RPMI7951 (cell line): ENCODE data around the gene LIN7C. TPM values are rescaled to one million over a fixed set of nuclear protein-coding genes. Genes with fewer than 3 reads are reported as not detected.

ENCODE experiments used
- DNase-seq: peaks from one replicate; pipeline ENCODE4 v3.0.0-alpha.2; 2012; ENCODE audit warnings: low read depth
- total RNA-seq: library from RNA; depleted of rRNA; stranded (reverse); fragments of >200 nt; shearing (Covaris generic); gene quantifications from 2 replicates; pipeline ENCODE4 v1.2.3, GENCODE V29; 2014; rRNA removed

The LIN7C gene
- total RNA-seq, 1 experiment from 2014 or later, result 49.3 TPM

GRCh38 chr11:27447288-27448183, 59.0 kb downstream of the LIN7C start:
- DNase-seq, result no peak

GRCh38 chr11:27445625-27446024, 60.9 kb downstream of the LIN7C start:
- no peak for DNase-seq

GRCh38 chr11:27444801-27445215, 61.8 kb downstream of the LIN7C start:
- DNase-seq, result no peak

Other genes starting within 250 kb of the LIN7C start
- 12.7 and 14.5 TPM in 2 replicates for gene CCDC34, start 143.6 kb downstream of the LIN7C start, total RNA-seq
- gene LGR4, start 34.0 kb downstream of the LIN7C start, total RNA-seq, result 7.6 and 9.0 TPM in 2 replicates
- 4.8 and 4.9 TPM in 2 replicates for gene BDNF, start 193.7 kb upstream of the LIN7C start, total RNA-seq